ENCODE data around the gene SLC5A3.

DNA sequence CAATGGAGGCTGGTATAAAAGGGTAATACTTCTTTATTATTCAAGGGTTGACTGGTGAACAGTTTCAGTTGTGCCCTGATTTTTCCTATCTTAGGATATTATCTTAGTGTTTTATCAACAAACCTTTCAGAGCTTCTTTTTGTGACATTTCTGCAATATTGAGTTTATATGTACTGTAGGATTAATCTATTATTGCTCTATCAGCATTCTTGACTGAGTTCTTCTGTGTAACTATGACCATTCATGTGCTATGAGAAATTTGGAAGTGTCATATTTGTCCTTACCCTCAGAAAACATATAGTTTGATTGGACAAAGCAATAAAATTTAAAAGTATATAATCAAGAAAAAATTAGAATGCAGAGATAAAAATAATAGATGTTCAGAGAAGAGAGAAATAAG, 25.5 kb upstream of the SLC5A3 start:
- TF ChIP-seq POLR2AphosphoS5 (IDR thresholded peaks at IDR 0.05; ENCODE audit: low read depth, low read length) (no peak), POU2F2 (IDR thresholded peaks at IDR 0.05; ENCODE audit: low read depth, low read length) (no peak)

Measured in GM12891 (cell line).